SU-DHL-6 (cell line): Measurements from ENCODE around the gene NAA38.

ENCODE experiments used
- H2AFZ ChIP-seq: fragments of 200-600 bp; sonication (generic); 2 replicates; pipeline ENCODE4 v1.6.1; 2014; ENCODE audit warnings: low read depth, mild to moderate bottlenecking, moderate library complexity, mixed read lengths, antibody characterized with exemption, low read length; ENCODE audit not compliant: severe bottlenecking
- H3F3A ChIP-seq: fragments of 200-600 bp; shearing (Covaris generic); 2 replicates; pipeline ENCODE4 v1.6.0; 2016; ENCODE audit warnings: antibody characterized with exemption, mild to moderate bottlenecking; ENCODE audit not compliant: insufficient read depth
- H3K27ac ChIP-seq: fragments of 200-600 bp; sonication (generic); 2 replicates; pipeline ENCODE4 v1.5.1; 2016; ENCODE audit warnings: low read depth, mild to moderate bottlenecking, low read length, moderate library complexity, mixed read lengths
- H3K27me3 ChIP-seq: fragments of 200-600 bp; sonication (generic), shearing (Covaris generic); 2 replicates; pipeline ENCODE4 v1.6.0; 2014; ENCODE audit warnings: mild to moderate bottlenecking, low read length
- H3K36me3 ChIP-seq: fragments of 200-600 bp; sonication (generic); 2 replicates; pipeline ENCODE4 v1.6.1; 2014; ENCODE audit warnings: mild to moderate bottlenecking, low read length, mixed read lengths
- H3K4me2 ChIP-seq: fragments of 300-600, 200-600 bp; shearing (Covaris generic), sonication (generic); 2 replicates; pipeline ENCODE4 v1.6.0; 2014; ENCODE audit warnings: low read length, low read depth, mild to moderate bottlenecking; ENCODE audit not compliant: poor library complexity, severe bottlenecking
- H3K4me3 ChIP-seq: fragments of 200-600 bp; sonication (generic); 2 replicates; pipeline ENCODE4 v1.5.1; 2014; ENCODE audit warnings: antibody characterized with exemption, low read length, mild to moderate bottlenecking, mixed read lengths; ENCODE audit not compliant: insufficient read depth, poor library complexity, severe bottlenecking
- H3K79me2 ChIP-seq: fragments of 200-600 bp; sonication (generic); 2 replicates; pipeline ENCODE4 v1.6.1; 2014; ENCODE audit warnings: mild to moderate bottlenecking, low read length, moderate library complexity; ENCODE audit not compliant: insufficient read depth
- H3K9ac ChIP-seq: fragments of 200-600 bp; sonication (generic); 2 replicates; pipeline ENCODE4 v1.7.0; 2014; ENCODE audit warnings: mild to moderate bottlenecking, low read length
- H3K9me2 ChIP-seq: fragments of 200-600 bp; sonication (generic); replicated peaks from 2 replicates; pipeline ENCODE4 v1.6.1; 2014; ENCODE audit warnings: low read length; ENCODE audit not compliant: insufficient read depth
- H3K9me3 ChIP-seq: fragments of 200-600 bp; sonication (generic); 2 replicates; pipeline ENCODE4 v1.6.1; 2014; ENCODE audit warnings: low read length, mixed read lengths; ENCODE audit not compliant: insufficient read depth
- H4K20me1 ChIP-seq: fragments of 200-600 bp; sonication (generic); 2 replicates; pipeline ENCODE4 v1.6.1; 2014; ENCODE audit warnings: low read depth, mild to moderate bottlenecking, antibody characterized with exemption, low read length, moderate library complexity, mixed read lengths
- EZH2phosphoT487 ChIP-seq: fragments of 200-600 bp; sonication (generic), shearing (Covaris generic); conservative IDR thresholded peaks from 2 replicates; pipeline ENCODE4 v1.6.1; 2018; ENCODE audit warnings: mild to moderate bottlenecking, antibody characterized with exemption, low read length, moderate library complexity, mixed read lengths
- TF ChIP-seq, protein P1 (sequence below): fragments of 200-600 bp; sonication (generic); IDR thresholded peaks from one replicate; pipeline ENCODE4 v1.5.1; 2017; ENCODE audit warnings: antibody characterized with exemption, mild to moderate bottlenecking, low read length, moderate library complexity; ENCODE audit not compliant: insufficient read depth, poor library complexity, severe bottlenecking

Gene NAA38

DNA sequence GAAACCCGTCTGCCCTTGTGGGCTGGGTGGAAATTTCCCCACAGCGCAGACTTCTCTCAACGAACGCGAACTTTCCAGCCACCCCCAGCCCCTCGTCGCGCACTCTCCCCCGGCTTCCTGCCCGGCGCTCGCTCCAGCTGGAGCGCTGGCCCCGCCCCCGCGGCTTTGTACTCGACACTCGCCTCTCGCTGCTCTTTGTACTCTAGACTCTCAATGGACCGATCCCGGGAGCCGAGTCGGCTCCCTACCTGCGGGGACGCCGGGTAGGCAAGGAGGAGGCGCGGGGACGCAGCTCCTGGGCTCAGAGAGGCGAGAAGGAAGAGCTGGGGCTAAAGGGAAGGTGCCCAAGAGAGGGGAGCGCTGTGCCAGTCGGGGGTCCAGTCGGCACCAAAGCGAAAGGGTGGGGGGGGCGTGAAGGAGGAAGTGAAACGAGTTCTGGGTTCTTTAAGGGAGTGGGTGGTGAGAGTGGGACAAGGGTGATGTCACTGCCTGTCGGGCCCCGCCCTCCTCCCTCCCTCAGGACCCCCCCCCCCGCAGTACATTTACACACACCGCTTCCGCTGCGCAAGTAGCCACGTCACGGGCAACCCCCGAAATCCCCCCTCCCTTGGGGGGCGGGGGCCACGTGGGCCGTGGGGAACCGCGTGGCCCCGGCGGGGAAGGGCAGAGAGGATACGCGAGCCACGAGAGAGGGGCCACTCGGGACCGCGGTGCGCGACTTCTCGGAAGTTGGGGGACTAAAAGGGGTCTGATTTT, 13.6 kb downstream of the NAA38 start:
- Histone ChIP-seq H3K9ac (peak overlapping the region; percentile 80), H3K36me3 (no peaks in the 10 kb centered on the region), H3K27me3 (no peaks in the 10 kb centered on the region), H3K4me2 (peak overlapping the region; percentile 92), H3K4me3 (peak overlapping the region; percentile 76), H3K9me3 (no peaks in the 10 kb centered on the region), H2AFZ (peak overlapping the region; percentile 57), H3K9me2 (no peaks in the 10 kb centered on the region), H3K79me2 (peaks cover 17% of the 10 kb centered on the region; the same call in 1 of the 2 replicates), H3K27ac (peak overlapping the region; percentile 94), H4K20me1 (no peaks in the 10 kb centered on the region), H3F3A (peaks cover 36% of the 10 kb centered on the region)
- TF ChIP-seq, protein P1, sequence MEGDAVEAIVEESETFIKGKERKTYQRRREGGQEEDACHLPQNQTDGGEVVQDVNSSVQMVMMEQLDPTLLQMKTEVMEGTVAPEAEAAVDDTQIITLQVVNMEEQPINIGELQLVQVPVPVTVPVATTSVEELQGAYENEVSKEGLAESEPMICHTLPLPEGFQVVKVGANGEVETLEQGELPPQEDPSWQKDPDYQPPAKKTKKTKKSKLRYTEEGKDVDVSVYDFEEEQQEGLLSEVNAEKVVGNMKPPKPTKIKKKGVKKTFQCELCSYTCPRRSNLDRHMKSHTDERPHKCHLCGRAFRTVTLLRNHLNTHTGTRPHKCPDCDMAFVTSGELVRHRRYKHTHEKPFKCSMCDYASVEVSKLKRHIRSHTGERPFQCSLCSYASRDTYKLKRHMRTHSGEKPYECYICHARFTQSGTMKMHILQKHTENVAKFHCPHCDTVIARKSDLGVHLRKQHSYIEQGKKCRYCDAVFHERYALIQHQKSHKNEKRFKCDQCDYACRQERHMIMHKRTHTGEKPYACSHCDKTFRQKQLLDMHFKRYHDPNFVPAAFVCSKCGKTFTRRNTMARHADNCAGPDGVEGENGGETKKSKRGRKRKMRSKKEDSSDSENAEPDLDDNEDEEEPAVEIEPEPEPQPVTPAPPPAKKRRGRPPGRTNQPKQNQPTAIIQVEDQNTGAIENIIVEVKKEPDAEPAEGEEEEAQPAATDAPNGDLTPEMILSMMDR = no peak
- TF ChIP-seq EZH2phosphoT487 = no peak

DNA sequence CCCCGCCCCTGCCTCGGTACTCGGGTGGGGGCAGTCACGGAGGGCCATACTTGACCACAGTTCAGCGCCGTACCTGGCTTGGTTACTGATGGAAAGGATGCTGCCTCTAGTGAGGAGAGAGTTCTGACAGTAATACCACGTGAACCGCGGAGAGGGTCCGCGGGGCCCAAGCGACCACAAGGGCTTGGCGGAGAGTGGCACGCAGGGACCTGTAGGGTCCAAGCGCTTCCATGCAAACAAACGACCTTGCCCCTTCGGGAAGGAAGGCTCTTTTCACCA, 14.2 kb downstream of the NAA38 start:
- H3K9me3 ChIP-seq = no peaks in the 10 kb centered on the region
- H3K27me3 ChIP-seq = no peaks in the 10 kb centered on the region
- no peaks in the 10 kb centered on the region for H3K9me2 ChIP-seq
- H3K4me2 ChIP-seq = peak overlapping the region; percentile 92
- no peaks in the 10 kb centered on the region for H3K36me3 ChIP-seq
- peak overlapping the region; percentile 76 for H3K4me3 ChIP-seq
- H4K20me1 ChIP-seq = no peaks in the 10 kb centered on the region
- H3K9ac ChIP-seq = peak overlapping the region; percentile 80
- peak overlapping the region; percentile 94 for H3K27ac ChIP-seq
- no peak for TF ChIP-seq EZH2phosphoT487
- TF ChIP-seq, protein P1 = no peak
- H3F3A ChIP-seq = peaks cover 39% of the 10 kb centered on the region
- no peak overlapping the region for H2AFZ ChIP-seq
- peaks cover 17% of the 10 kb centered on the region; the same call in 1 of the 2 replicates for H3K79me2 ChIP-seq

DNA sequence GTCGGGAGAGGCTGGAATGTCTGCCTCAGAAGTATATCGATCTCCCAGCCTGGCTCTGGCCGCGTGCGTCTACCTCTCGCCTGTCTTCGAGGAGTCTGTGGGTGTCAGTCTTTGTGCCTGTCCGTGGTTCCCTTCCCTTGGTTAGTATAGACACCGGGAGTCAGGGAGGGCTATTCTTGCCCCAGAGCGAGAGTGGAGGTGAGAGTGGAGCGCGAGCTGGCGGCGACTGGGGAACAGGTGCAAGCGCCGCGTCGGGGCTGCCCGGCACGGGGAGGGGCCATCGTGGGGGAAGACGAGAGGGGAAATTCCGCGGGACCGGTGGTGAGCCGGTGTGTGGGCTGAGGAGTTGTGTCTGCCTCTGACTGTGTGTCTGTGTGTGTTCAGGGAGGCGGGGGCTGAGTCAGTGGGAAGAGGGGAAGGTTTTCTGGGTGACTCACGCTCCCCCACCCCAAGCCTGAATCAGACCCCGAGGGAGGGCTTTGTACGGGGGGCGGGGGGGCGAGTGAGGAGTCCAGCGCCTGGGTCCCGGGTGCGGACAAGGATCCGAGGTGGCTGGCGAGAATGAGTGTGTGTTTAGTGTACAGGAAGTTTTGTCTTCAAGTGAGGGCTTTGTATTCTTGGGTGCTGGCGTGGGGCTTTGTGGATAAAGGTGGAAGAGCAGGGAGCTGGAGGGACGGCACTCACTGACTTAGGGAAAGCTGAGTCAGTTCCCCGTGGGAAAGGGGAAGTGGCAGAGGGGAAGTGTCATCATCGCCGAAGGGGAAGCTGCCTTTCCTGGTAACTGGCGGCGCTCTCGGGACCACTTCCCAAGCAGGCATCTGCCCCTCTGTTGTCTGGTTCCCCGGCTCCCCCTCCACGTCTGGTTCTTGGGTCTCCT, 14.7 kb downstream of the NAA38 start:
- Histone ChIP-seq H3K9me3 (no peaks in the 10 kb centered on the region), H4K20me1 (no peaks in the 10 kb centered on the region), H3K27ac (peak overlapping the region; percentile 94), H3K79me2 (peaks cover 17% of the 10 kb centered on the region; the same call in 1 of the 2 replicates), H3K4me2 (peak overlapping the region; percentile 92), H3K9me2 (no peaks in the 10 kb centered on the region), H2AFZ (no peak overlapping the region), H3K36me3 (no peaks in the 10 kb centered on the region), H3K27me3 (no peaks in the 10 kb centered on the region), H3K9ac (peak overlapping the region; percentile 80), H3F3A (peaks cover 42% of the 10 kb centered on the region), H3K4me3 (peak overlapping the region; percentile 76)
- no peak for TF ChIP-seq EZH2phosphoT487
- TF ChIP-seq, protein P1 = no peak
